ENCODE measurements around the gene DNAH3.

DNA sequence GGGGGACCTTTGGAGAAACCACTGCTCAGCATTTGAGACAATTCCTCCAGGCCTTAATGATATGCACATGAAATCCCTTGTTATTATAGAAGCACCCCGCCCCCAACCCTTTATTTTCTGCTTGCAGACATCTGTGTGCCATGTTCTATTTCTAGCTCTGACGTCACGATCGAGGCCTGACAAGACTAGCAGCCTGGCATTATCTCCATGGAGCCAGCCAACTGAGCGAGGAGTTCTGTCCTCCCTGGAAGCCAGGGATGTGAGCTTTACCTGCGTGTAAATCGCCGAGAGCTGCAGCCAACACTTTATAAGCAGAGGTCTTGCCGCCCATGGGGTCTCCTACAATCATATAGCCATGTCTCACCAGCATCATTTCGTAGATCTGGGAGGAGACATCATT lies 116.9 kb downstream of the DNAH3 start:
- TF ChIP-seq, protein P1, sequence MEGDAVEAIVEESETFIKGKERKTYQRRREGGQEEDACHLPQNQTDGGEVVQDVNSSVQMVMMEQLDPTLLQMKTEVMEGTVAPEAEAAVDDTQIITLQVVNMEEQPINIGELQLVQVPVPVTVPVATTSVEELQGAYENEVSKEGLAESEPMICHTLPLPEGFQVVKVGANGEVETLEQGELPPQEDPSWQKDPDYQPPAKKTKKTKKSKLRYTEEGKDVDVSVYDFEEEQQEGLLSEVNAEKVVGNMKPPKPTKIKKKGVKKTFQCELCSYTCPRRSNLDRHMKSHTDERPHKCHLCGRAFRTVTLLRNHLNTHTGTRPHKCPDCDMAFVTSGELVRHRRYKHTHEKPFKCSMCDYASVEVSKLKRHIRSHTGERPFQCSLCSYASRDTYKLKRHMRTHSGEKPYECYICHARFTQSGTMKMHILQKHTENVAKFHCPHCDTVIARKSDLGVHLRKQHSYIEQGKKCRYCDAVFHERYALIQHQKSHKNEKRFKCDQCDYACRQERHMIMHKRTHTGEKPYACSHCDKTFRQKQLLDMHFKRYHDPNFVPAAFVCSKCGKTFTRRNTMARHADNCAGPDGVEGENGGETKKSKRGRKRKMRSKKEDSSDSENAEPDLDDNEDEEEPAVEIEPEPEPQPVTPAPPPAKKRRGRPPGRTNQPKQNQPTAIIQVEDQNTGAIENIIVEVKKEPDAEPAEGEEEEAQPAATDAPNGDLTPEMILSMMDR (IDR thresholded peaks at IDR 0.05; ENCODE audit: low read depth, low read length) = no peak
- TF ChIP-seq POLR2A (IDR thresholded peaks at IDR 0.05; ENCODE audit: extremely low read depth, insufficient read length) = no peak
- TF ChIP-seq, protein P2, sequence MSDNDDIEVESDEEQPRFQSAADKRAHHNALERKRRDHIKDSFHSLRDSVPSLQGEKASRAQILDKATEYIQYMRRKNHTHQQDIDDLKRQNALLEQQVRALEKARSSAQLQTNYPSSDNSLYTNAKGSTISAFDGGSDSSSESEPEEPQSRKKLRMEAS (IDR thresholded peaks at IDR 0.05; ENCODE audit: low read depth, low read length) = no peak

Data from NB4 (cell line).